K562 (cell line): Measurements from ENCODE around the gene PIK3CA. TPM values are rescaled to one million over a fixed set of nuclear protein-coding genes. Genes with fewer than 3 reads are reported as not detected.

Source experiments
- ATAC-seq: fragments of 200-7000 bp; cut with Tn5 transposase; 3 replicates; pipeline ENCODE4 v1.9.1; 2020; ENCODE audit warnings: moderate library complexity
- BruUV-seq: library from RNA; stranded (reverse); fragments of 400-500 nt; replicated peaks from 2 replicates; lab custom pipeline; 2021; lab: Mats Ljungman, UMichigan
- CTCF ChIA-PET: fragments of 300-600 bp; formaldehyde crosslinking; extraction: SDS; loops from one replicate; lab custom pipeline; 2021; ENCODE audit warnings: low intra/inter-chr PET ratio; lab: Yijun Ruan, JAX
- POLR2A ChIA-PET: fragments of 300-600, 350-650 bp; sonication (Branson Sonifier 250); formaldehyde crosslinking; extraction: SDS; loops from one replicate; lab custom pipeline; 2021; ENCODE audit warnings: antibody characterized with exemption, inconsistent platforms; lab: Yijun Ruan, JAX
- DNase-seq, 4 experiments: peaks; one replicate each; pipeline versions ENCODE4 v3.0.0 to v3.0.0-alpha.2; 2011 to 2018; ENCODE audit warnings: low spot score in 3 of 4, mixed read lengths in 3 of 4; ENCODE audit errors: extremely low read depth in 1 of 4
- FAIRE-seq: peaks from 2 replicates; lab custom pipeline; 2011; peaks lifted over from hg19 to GRCh38; lab: Jason Lieb, UNC
- H2AFZ ChIP-seq: 2 replicates; pipeline ENCODE4 v1.6.0; 2011; ENCODE audit warnings: low read depth, low read length, control low read depth, inconsistent platforms
- H3K27ac ChIP-seq: fragments of 200-600 bp; 3 replicates; pipeline ENCODE4 v1.8.0; 2011; ENCODE audit warnings: low read depth, mild to moderate bottlenecking, control low read depth, inconsistent platforms, low read length, moderate library complexity, mixed read lengths; ENCODE audit errors: extremely low read depth
- H3K27me3 ChIP-seq, 2 experiments: fragments of 300-600 bp in 1 of 2; 2 replicates in 1 of 2; 3 replicates in 1 of 2; pipeline versions ENCODE4 v1.6.0 to v1.8.0; 2011; ENCODE audit warnings: inconsistent platforms in 2 of 2, low read length in 2 of 2, mild to moderate bottlenecking in 1 of 2, mixed read lengths in 1 of 2, moderate library complexity in 1 of 2; ENCODE audit not compliant: control insufficient read depth in 2 of 2, insufficient read depth in 2 of 2
- H3K36me3 ChIP-seq: fragments of 300-600 bp; 3 replicates; pipeline ENCODE4 v1.8.0; 2011; ENCODE audit warnings: mild to moderate bottlenecking, low read length, inconsistent platforms; ENCODE audit not compliant: control insufficient read depth, insufficient read depth
- H3K4me1 ChIP-seq, 2 experiments: fragments of 200-600 bp in 1 of 2; replicated peaks in 1 of 2; 2 replicates in 1 of 2; 3 replicates in 1 of 2; pipeline versions ENCODE4 v1.5.1 to v1.8.0; 2011; ENCODE audit warnings: inconsistent platforms in 2 of 2, low read length in 2 of 2, mild to moderate bottlenecking in 1 of 2, mixed read lengths in 1 of 2, moderate library complexity in 1 of 2; ENCODE audit not compliant: control insufficient read depth in 2 of 2, insufficient read depth in 2 of 2
- H3K4me2 ChIP-seq: 2 replicates; pipeline ENCODE4 v1.6.1; 2011; ENCODE audit warnings: low read length, control low read depth, inconsistent platforms, mixed read lengths; ENCODE audit not compliant: insufficient read depth
- H3K4me3 ChIP-seq: fragments of 200-600 bp; sonication (generic), shearing (Covaris generic); 2 replicates; pipeline ENCODE4 v1.5.1; 2016; ENCODE audit warnings: control low read depth, inconsistent platforms
- H3K79me2 ChIP-seq: fragments of 200-600 bp; 3 replicates; pipeline ENCODE4 v1.8.0; 2011; ENCODE audit warnings: low read length, inconsistent platforms; ENCODE audit not compliant: control insufficient read depth, insufficient read depth
- H3K9ac ChIP-seq, 2 experiments: 2 replicates each; pipeline versions ENCODE4 v1.6.0 to v1.6.1; 2011; ENCODE audit warnings: low read depth in 2 of 2, low read length in 2 of 2, control low read depth in 1 of 2, inconsistent platforms in 1 of 2, mild to moderate bottlenecking in 1 of 2, mixed read lengths in 1 of 2; ENCODE audit not compliant: insufficient read depth in 1 of 2
- H3K9me1 ChIP-seq: one replicate; pipeline ENCODE4 v1.6.0; 2011; ENCODE audit warnings: inconsistent platforms, mild to moderate bottlenecking, low read length, moderate library complexity; ENCODE audit not compliant: control insufficient read depth, insufficient read depth
- H3K9me3 ChIP-seq: replicated peaks from 2 replicates; pipeline ENCODE4 v1.5.1; 2011; ENCODE audit warnings: low read depth, low read length, inconsistent platforms; ENCODE audit not compliant: control insufficient read depth, insufficient read depth
- H4K20me1 ChIP-seq: replicated peaks from 2 replicates; pipeline ENCODE4 v1.6.1; 2011; ENCODE audit warnings: low read length, inconsistent platforms, mixed read lengths; ENCODE audit not compliant: control insufficient read depth, insufficient read depth
- ARID1B ChIP-seq: fragments of 450-650 bp; IDR thresholded peaks from 2 replicates; pipeline ENCODE4 v1.6.1; 2016; ENCODE audit warnings: antibody characterized with exemption, mild to moderate bottlenecking, inconsistent platforms
- CEBPB ChIP-seq: fragments of 450-650 bp; IDR thresholded peaks from 2 replicates; pipeline ENCODE4 v1.6.1; 2016; ENCODE audit warnings: missing genetic modification characterization, missing compliant biosample characterization
- CEBPG ChIP-seq, 3 experiments: fragments of 200-800 bp in 1 of 3; sonication (Bioruptor generic) in 1 of 3; sonication (generic) in 1 of 3; formaldehyde crosslinking in 1 of 3; IDR thresholded peaks in 2 of 3; conservative IDR thresholded peaks in 1 of 3; 2 replicates each; pipeline versions ENCODE4 v1.6.1 to v1.8.0; 2016 to 2022; ENCODE audit warnings: missing compliant biosample characterization in 2 of 3, missing genetic modification characterization in 2 of 3, mild to moderate bottlenecking in 1 of 3, missing genetic modification reagents in 1 of 3
- CXXC5 ChIP-seq: fragments of 250-450 bp; sonication (Bioruptor Pico); IDR thresholded peaks from 2 replicates; pipeline ENCODE4 v1.8.0; 2022; ENCODE audit warnings: inconsistent platforms, mild to moderate bottlenecking, moderate library complexity
- POLR3G ChIP-seq: IDR thresholded peaks from 2 replicates; pipeline ENCODE4 v1.6.1; 2011; ENCODE audit not compliant: insufficient read length, insufficient replicate concordance; ENCODE audit errors: extremely low read depth
- STAT5A ChIP-seq: IDR thresholded peaks from 2 replicates; pipeline ENCODE4 v1.6.1; 2012; ENCODE audit warnings: low read length, inconsistent platforms, borderline replicate concordance
- ZNF41 ChIP-seq: fragments of 250-450 bp; sonication (Bioruptor Pico); conservative IDR thresholded peaks from 2 replicates; pipeline ENCODE4 v1.4.0; 2020; ENCODE audit warnings: mild to moderate bottlenecking
- WGBS: fragments of 100-300 bp; shearing (Covaris generic); methylation state at CpG from one replicate; pipeline ENCODE4 v1.1.6; 2016; ENCODE audit warnings: low coverage, mixed read lengths; ENCODE audit not compliant: insufficient coverage; ENCODE audit errors: missing lambda C conversion rate; 5-methylcytosine and 5-hydroxymethylcytosine counted together
- in situ Hi-C: fragments of 300-500 bp; cut with MboI; formaldehyde crosslinking; loops from 4 replicates; pipeline ENCODE4 v1.15.0; 2018; ENCODE audit warnings: inconsistent platforms, mixed read lengths
- intact Hi-C: fragments of 100-400 bp; cut with micrococcal nuclease; formaldehyde crosslinking; loops from 2 replicates; pipeline ENCODE4 v1.14.2; 2022
- polyA plus RNA-seq, 8 experiments: library from polyadenylated mRNA; depleted of rRNA in 4 of 8; stranded (reverse) in 5 of 8; unstranded in 3 of 8; fragments of >200 nt; fragmentation: Nextera tagmentation in 2 of 8; fragmentation: Illumina TruSeq in 1 of 8; extraction: Ambion mirVana in 2 of 8; extraction: Trizol in 1 of 8; gene quantifications; 2 replicates each; pipeline versions ENCODE4 v1.2.1 to v1.2.3, GENCODE V29; 2011 to 2014; ENCODE audit warnings: inconsistent platforms in 1 of 8, missing spikeins in 1 of 8
- total RNA-seq, 7 experiments: library from RNA; depleted of rRNA in 6 of 7; stranded (reverse); fragments of >200 nt in 6 of 7; fragmentation: Illumina TruSeq in 2 of 7; extraction: Trizol in 2 of 7; gene quantifications; 2 replicates each; pipeline versions ENCODE4 v1.2.1 to v1.2.3, GENCODE V29; 2011 to 2021; ENCODE audit warnings: low replicate concordance in 1 of 7
- TF ChIP-seq, protein P1 (sequence below), 2 experiments: IDR thresholded peaks in 1 of 2; conservative IDR thresholded peaks in 1 of 2; 2 replicates each; pipeline ENCODE4 v1.6.1; 2016; ENCODE audit warnings: low read depth in 2 of 2, mild to moderate bottlenecking in 1 of 2, missing compliant biosample characterization in 1 of 2, missing genetic modification characterization in 1 of 2, moderate library complexity in 1 of 2
- TF ChIP-seq, protein P2 (sequence below): fragments of 450-650 bp; IDR thresholded peaks from 2 replicates; pipeline ENCODE4 v1.6.1; 2018; ENCODE audit warnings: mild to moderate bottlenecking, low read depth; ENCODE audit not compliant: partially characterized antibody
- TF ChIP-seq, protein P3 (sequence below), 2 experiments: fragments of 450-650 bp in 1 of 2; sonication (generic) in 1 of 2; formaldehyde crosslinking; conservative IDR thresholded peaks; 2 replicates each; pipeline versions ENCODE4 v1.4.0 to v1.8.1; 2020 to 2022; ENCODE audit warnings: mild to moderate bottlenecking in 1 of 2, missing genetic modification reagents in 1 of 2
- TF ChIP-seq, protein P4 (sequence below): sonication (generic); formaldehyde crosslinking; IDR thresholded peaks from 2 replicates; pipeline ENCODE4 v1.8.1; 2023; ENCODE audit warnings: mild to moderate bottlenecking, missing genetic modification reagents

Gene PIK3CA
- total and polyA plus RNA-seq, 9 of the 15 experiments (the other 6 are each of a cell fraction or from before 2014, with no cell fraction given): 3.8 to 19.4 (median 10.8) TPM

DNA sequence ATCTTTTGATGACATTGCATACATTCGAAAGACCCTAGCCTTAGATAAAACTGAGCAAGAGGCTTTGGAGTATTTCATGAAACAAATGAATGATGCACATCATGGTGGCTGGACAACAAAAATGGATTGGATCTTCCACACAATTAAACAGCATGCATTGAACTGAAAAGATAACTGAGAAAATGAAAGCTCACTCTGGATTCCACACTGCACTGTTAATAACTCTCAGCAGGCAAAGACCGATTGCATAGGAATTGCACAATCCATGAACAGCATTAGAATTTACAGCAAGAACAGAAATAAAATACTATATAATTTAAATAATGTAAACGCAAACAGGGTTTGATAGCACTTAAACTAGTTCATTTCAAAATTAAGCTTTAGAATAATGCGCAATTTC is 86.0 kb downstream of the PIK3CA start:
- Histone ChIP-seq H3K9me3 (no peaks in the 10 kb centered on the region), H3K4me1 (peaks cover 0 to 5% of the 10 kb centered on the region in 2 experiments; a peak in 1 of 5 replicates), H3K9me1 (no peaks in the 10 kb centered on the region), H2AFZ (no peak overlapping the region), H4K20me1 (no peaks in the 10 kb centered on the region), H3K36me3 (peaks cover 41% of the 10 kb centered on the region; the same call in 2 of the 3 replicates), H3K4me2 (no peak overlapping the region), H3K4me3 (no peak overlapping the region), H3K79me2 (no peaks in the 10 kb centered on the region), H3K27ac (no peak overlapping the region), H3K9ac (no peak overlapping the region), H3K27me3 (no peaks in the 10 kb centered on the region)
- ChIA-PET CTCF (interaction anchor here (0.5 kb wide), 1 partner anchor 124 kb away, joined by 4 read pairs; no protein-coding TSS in a partner anchor), POLR2A (interaction anchor here (0.7 to 1.1 kb wide), 5 partner anchors 8 to 30 kb away, joined by 3 to 5 read pairs (median 3); no protein-coding TSS in a partner anchor)
- no peak for DNase-seq
- TF ChIP-seq CXXC5 (CRISPR knock-in tag): peak; percentile 2; the same call in 1 of the 2 replicates
- TF ChIP-seq, protein P1, sequence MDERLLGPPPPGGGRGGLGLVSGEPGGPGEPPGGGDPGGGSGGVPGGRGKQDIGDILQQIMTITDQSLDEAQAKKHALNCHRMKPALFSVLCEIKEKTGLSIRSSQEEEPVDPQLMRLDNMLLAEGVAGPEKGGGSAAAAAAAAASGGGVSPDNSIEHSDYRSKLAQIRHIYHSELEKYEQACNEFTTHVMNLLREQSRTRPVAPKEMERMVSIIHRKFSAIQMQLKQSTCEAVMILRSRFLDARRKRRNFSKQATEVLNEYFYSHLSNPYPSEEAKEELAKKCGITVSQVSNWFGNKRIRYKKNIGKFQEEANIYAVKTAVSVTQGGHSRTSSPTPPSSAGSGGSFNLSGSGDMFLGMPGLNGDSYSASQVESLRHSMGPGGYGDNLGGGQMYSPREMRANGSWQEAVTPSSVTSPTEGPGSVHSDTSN (CRISPR knock-in tag; IDR thresholded peaks at IDR 0.05; ENCODE audit: low read depth): no peak
- TF ChIP-seq, protein P1 (tag; conservative IDR thresholded peaks at IDR 0.05; ENCODE audit: low read depth): 0 out of 2 replicates have a peak, but pooled peaks have one; percentile 1
- TF ChIP-seq CEBPG (CRISPR knock-in tag; IDR thresholded peaks at IDR 0.05): no peak; the same call in 1 of the 2 replicates
- peak; percentile 87 to 90 for TF ChIP-seq CEBPG (tag; conservative IDR thresholded peaks at IDR 0.05 in 1 of 2, IDR thresholded peaks at IDR 0.05 in 1 of 2)
- TF ChIP-seq ZNF41 (CRISPR knock-in tag): no peak
- TF ChIP-seq, protein P2, sequence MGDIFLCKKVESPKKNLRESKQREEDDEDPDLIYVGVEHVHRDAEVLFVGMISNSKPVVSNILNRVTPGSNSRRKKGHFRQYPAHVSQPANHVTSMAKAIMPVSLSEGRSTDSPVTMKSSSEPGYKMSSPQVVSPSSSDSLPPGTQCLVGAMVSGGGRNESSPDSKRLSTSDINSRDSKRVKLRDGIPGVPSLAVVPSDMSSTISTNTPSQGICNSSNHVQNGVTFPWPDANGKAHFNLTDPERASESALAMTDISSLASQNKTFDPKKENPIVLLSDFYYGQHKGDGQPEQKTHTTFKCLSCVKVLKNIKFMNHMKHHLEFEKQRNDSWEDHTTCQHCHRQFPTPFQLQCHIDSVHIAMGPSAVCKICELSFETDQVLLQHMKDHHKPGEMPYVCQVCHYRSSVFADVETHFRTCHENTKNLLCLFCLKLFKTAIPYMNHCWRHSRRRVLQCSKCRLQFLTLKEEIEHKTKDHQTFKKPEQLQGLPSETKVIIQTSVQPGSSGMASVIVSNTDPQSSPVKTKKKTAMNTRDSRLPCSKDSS: no peak
- no peak for TF ChIP-seq ARID1B
- TF ChIP-seq STAT5A: no peak
- TF ChIP-seq, protein P3, sequence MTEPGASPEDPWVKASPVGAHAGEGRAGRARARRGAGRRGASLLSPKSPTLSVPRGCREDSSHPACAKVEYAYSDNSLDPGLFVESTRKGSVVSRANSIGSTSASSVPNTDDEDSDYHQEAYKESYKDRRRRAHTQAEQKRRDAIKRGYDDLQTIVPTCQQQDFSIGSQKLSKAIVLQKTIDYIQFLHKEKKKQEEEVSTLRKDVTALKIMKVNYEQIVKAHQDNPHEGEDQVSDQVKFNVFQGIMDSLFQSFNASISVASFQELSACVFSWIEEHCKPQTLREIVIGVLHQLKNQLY (CRISPR knock-in tag; conservative IDR thresholded peaks at IDR 0.05): no peak
- TF ChIP-seq, protein P4, sequence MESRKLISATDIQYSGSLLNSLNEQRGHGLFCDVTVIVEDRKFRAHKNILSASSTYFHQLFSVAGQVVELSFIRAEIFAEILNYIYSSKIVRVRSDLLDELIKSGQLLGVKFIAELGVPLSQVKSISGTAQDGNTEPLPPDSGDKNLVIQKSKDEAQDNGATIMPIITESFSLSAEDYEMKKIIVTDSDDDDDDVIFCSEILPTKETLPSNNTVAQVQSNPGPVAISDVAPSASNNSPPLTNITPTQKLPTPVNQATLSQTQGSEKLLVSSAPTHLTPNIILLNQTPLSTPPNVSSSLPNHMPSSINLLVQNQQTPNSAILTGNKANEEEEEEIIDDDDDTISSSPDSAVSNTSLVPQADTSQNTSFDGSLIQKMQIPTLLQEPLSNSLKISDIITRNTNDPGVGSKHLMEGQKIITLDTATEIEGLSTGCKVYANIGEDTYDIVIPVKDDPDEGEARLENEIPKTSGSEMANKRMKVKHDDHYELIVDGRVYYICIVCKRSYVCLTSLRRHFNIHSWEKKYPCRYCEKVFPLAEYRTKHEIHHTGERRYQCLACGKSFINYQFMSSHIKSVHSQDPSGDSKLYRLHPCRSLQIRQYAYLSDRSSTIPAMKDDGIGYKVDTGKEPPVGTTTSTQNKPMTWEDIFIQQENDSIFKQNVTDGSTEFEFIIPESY (CRISPR knock-in tag): no peak
- TF ChIP-seq POLR3G: no peak
- peak; percentile 85 for TF ChIP-seq CEBPB
- no peak for FAIRE-seq
- ATAC-seq: no peak
- WGBS: 71% methylated on average over 4 of the region's 4 CpGs
- BruUV-seq: no TSS peak
- intact Hi-C loops (loop anchor here (5.0 kb wide), 1 partner anchor 162 kb away; the partner anchor contains the start of gene ZMAT3), in situ Hi-C loops (no loop called here)
